HepG2 (cell line): ENCODE results near the gene KCNE2. TPM values are rescaled to one million over a fixed set of nuclear protein-coding genes. Genes with fewer than 3 reads are reported as not detected.

Experiments used
- ARID2 ChIP-seq: sonication (generic); formaldehyde crosslinking; IDR thresholded peaks from 2 replicates; pipeline ENCODE4 v1.8.1; 2022; ENCODE audit warnings: mild to moderate bottlenecking, missing genetic modification reagents, borderline replicate concordance
- ATF7 ChIP-seq, 2 experiments: fragments of 450-650 bp in 1 of 2; sonication (generic) in 1 of 2; formaldehyde crosslinking in 1 of 2; IDR thresholded peaks; 2 replicates each; pipeline versions ENCODE4 v1.4.0 to v1.6.1; 2016 to 2020; ENCODE audit warnings: antibody characterized with exemption in 1 of 2, mild to moderate bottlenecking in 1 of 2, missing genetic modification reagents in 1 of 2
- CBX5 ChIP-seq: sonication (generic); formaldehyde crosslinking; IDR thresholded peaks from 2 replicates; pipeline ENCODE4 v1.4.0; 2020; ENCODE audit warnings: missing genetic modification reagents, borderline replicate concordance
- DDIT3 ChIP-seq: sonication (generic); formaldehyde crosslinking; IDR thresholded peaks from 2 replicates; pipeline ENCODE4 v1.4.0; 2020; ENCODE audit warnings: mild to moderate bottlenecking, missing genetic modification reagents
- DNMT1 ChIP-seq: sonication (generic); formaldehyde crosslinking; IDR thresholded peaks from 2 replicates; pipeline ENCODE4 v1.5.1; 2020; ENCODE audit warnings: mild to moderate bottlenecking, missing genetic modification reagents
- JARID2 ChIP-seq: sonication (generic); formaldehyde crosslinking; IDR thresholded peaks from 2 replicates; pipeline ENCODE4 v1.8.1; 2023; ENCODE audit warnings: missing genetic modification reagents, inconsistent platforms; ENCODE audit not compliant: insufficient replicate concordance
- KDM2A ChIP-seq: sonication (generic); formaldehyde crosslinking; IDR thresholded peaks from 2 replicates; pipeline ENCODE4 v1.4.0; 2020; ENCODE audit warnings: low read depth, missing genetic modification reagents, borderline replicate concordance
- NFYC ChIP-seq: IDR thresholded peaks from 2 replicates; pipeline ENCODE4 v1.6.1; 2016; ENCODE audit warnings: missing genetic modification reagents, missing compliant biosample characterization
- POLR2A ChIP-seq, 2 experiments: IDR thresholded peaks; 2 replicates each; pipeline ENCODE4 v1.6.1; 2011; ENCODE audit warnings: low read depth in 2 of 2, low read length in 2 of 2, mild to moderate bottlenecking in 1 of 2, moderate library complexity in 1 of 2; ENCODE audit not compliant: insufficient read depth in 1 of 2
- TGIF2 ChIP-seq: IDR thresholded peaks from 2 replicates; pipeline ENCODE4 v1.6.1; 2016; ENCODE audit warnings: control low read depth, missing compliant biosample characterization
- TOPORS ChIP-seq: sonication (generic); formaldehyde crosslinking; IDR thresholded peaks from 2 replicates; pipeline ENCODE4 v1.8.0; 2023; ENCODE audit warnings: mild to moderate bottlenecking, missing genetic modification reagents
- XRCC5 ChIP-seq: fragments of 200-400 bp; formaldehyde crosslinking; optimal IDR thresholded peaks from 2 replicates; pipeline ENCODE3; 2017; ENCODE audit warnings: mild to moderate bottlenecking, low read length
- ZBTB10 ChIP-seq: sonication (generic); formaldehyde crosslinking; IDR thresholded peaks from 2 replicates; pipeline ENCODE4 v1.4.0; 2020; ENCODE audit warnings: missing genetic modification reagents, borderline replicate concordance
- ZBTB39 ChIP-seq: sonication (generic); formaldehyde crosslinking; IDR thresholded peaks from 2 replicates; pipeline ENCODE4 v1.5.0; 2020; ENCODE audit warnings: missing genetic modification reagents
- ZMAT5 ChIP-seq: sonication (generic); formaldehyde crosslinking; IDR thresholded peaks from 2 replicates; pipeline ENCODE4 v1.5.0; 2020; ENCODE audit warnings: mild to moderate bottlenecking, low read depth, missing genetic modification reagents, borderline replicate concordance
- ZNF12 ChIP-seq: sonication (generic); formaldehyde crosslinking; IDR thresholded peaks from 2 replicates; pipeline ENCODE4 v1.5.0; 2020; ENCODE audit warnings: missing genetic modification reagents
- ZNF143 ChIP-seq: sonication (generic); formaldehyde crosslinking; IDR thresholded peaks from 2 replicates; pipeline ENCODE4 v1.4.0; 2020; ENCODE audit warnings: missing genetic modification reagents
- ZNF446 ChIP-seq: sonication (generic); formaldehyde crosslinking; IDR thresholded peaks from 2 replicates; pipeline ENCODE4 v1.5.0; 2020; ENCODE audit warnings: mild to moderate bottlenecking, missing genetic modification reagents
- ZNF512B ChIP-seq: sonication (generic); formaldehyde crosslinking; IDR thresholded peaks from 2 replicates; pipeline ENCODE4 v1.5.1; 2020; ENCODE audit warnings: missing genetic modification reagents, mild to moderate bottlenecking, borderline replicate concordance
- ZNF766 ChIP-seq: sonication (generic); formaldehyde crosslinking; IDR thresholded peaks from 2 replicates; pipeline ENCODE4 v1.5.0; 2020; ENCODE audit warnings: missing genetic modification reagents, borderline replicate concordance
- ZNF784 ChIP-seq: sonication (generic); formaldehyde crosslinking; IDR thresholded peaks from 2 replicates; pipeline ENCODE4 v1.5.1; 2020; ENCODE audit warnings: missing genetic modification reagents, mild to moderate bottlenecking, borderline replicate concordance
- ZSCAN25 ChIP-seq: sonication (generic); formaldehyde crosslinking; IDR thresholded peaks from 2 replicates; pipeline ENCODE4 v1.8.0; 2022; ENCODE audit warnings: mild to moderate bottlenecking, missing genetic modification reagents
- polyA plus RNA-seq, 8 experiments: library from polyadenylated mRNA; depleted of rRNA in 3 of 8; stranded (reverse) in 7 of 8; unstranded in 1 of 8; fragments of >200 nt; fragmentation: Illumina TruSeq in 4 of 8; extraction: Trizol in 4 of 8; gene quantifications; 2 replicates each; pipeline versions ENCODE4 v1.2.1 to v1.2.3, GENCODE V29; 2011 to 2016; ENCODE audit warnings: low read depth in 4 of 8, missing spikeins in 1 of 8, mixed read lengths in 1 of 8; ENCODE audit not compliant: insufficient read depth in 1 of 8
- total RNA-seq, 5 experiments: library from RNA; depleted of rRNA; stranded (reverse); fragments of >200 nt; fragmentation: Illumina TruSeq; extraction: Trizol; gene quantifications; 2 replicates each; pipeline ENCODE4 v1.2.3, GENCODE V29; 2016; ENCODE audit warnings: low read depth in 1 of 5

Gene KCNE2
- total and polyA plus RNA-seq, 2 of the 13 experiments (the other 11 are each of a cell fraction or from before 2014, with no cell fraction given): not detected

- TF ChIP-seq ZNF512B (CRISPR knock-in tag): peak; percentile 80; the same call in 1 of the 2 replicates
- TF ChIP-seq ZBTB10 (CRISPR knock-in tag): no peak
- no peak for TF ChIP-seq TGIF2 (CRISPR knock-in tag)
- 0 out of 2 replicates have a peak, but pooled peaks have one; percentile 50 for TF ChIP-seq CBX5 (CRISPR knock-in tag)
- TF ChIP-seq ZNF143: no peak
- peak; percentile 59; the same call in 1 of the 2 replicates for TF ChIP-seq KDM2A (CRISPR knock-in tag)
- TF ChIP-seq ATF7 (IDR thresholded peaks at IDR 0.05): no peak
- TF ChIP-seq ATF7 (CRISPR knock-in tag; IDR thresholded peaks at IDR 0.05): no peak
- no peak for TF ChIP-seq ZBTB39 (CRISPR knock-in tag)
- TF ChIP-seq ZNF784 (CRISPR knock-in tag): no peak
- no peak for TF ChIP-seq ZNF766 (CRISPR knock-in tag)
- no peak for TF ChIP-seq JARID2
- no peak for TF ChIP-seq DNMT1 (CRISPR knock-in tag)
- no peak for TF ChIP-seq TOPORS (CRISPR knock-in tag)
- TF ChIP-seq NFYC (CRISPR knock-in tag): no peak
- no peak for TF ChIP-seq POLR2A (IDR thresholded peaks at IDR 0.05; ENCODE audit: insufficient read depth in 1 of 2, low read depth in 2 of 2, low read length in 2 of 2)
- no peak for TF ChIP-seq ZNF12
- no peak for TF ChIP-seq ZNF446 (CRISPR knock-in tag)
- no peak for TF ChIP-seq ZMAT5
- TF ChIP-seq ARID2 (CRISPR knock-in tag): no peak
- TF ChIP-seq DDIT3: no peak
- TF ChIP-seq XRCC5: peak; percentile 75
- peak; percentile 95 for TF ChIP-seq ZSCAN25
Observed at GRCh38 chr21:34351786-34352241, 12.0 kb upstream of the KCNE2 start (continued).
